Neural cell (in vitro differentiated cells): ENCODE data around the gene SND1.

Source experiments
- EP300 ChIP-seq: fragments of 450-650 bp; conservative IDR thresholded peaks from 2 replicates; pipeline ENCODE4 v1.6.1; 2014; ENCODE audit warnings: antibody characterized with exemption, mild to moderate bottlenecking, moderate library complexity; ENCODE audit not compliant: poor library complexity, severe bottlenecking
- POLR2AphosphoS5 ChIP-seq: IDR thresholded peaks from 2 replicates; pipeline ENCODE4 v1.6.1; 2012
- TF ChIP-seq, protein P1 (sequence below): fragments of 450-650 bp; IDR thresholded peaks from 2 replicates; pipeline ENCODE4 v1.5.1; 2014; ENCODE audit warnings: antibody characterized with exemption, mild to moderate bottlenecking, moderate library complexity; ENCODE audit not compliant: poor library complexity, severe bottlenecking

DNA sequence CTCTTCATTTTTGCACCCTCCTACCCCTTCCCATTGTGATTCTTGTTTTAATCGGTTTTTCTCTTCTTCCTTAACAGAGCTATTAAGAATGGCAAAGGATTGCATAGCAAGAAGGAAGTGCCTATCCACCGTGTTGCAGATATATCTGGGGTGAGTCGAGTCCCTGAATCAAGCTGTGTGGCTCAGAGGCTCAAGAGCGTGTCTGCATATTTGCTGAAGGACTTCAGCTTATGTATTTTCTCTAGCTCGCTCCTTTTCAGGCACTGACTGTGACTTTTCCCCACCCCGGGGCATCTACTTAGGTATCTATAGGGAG is 252.6 kb downstream of the SND1 start:
- TF ChIP-seq, protein P1, sequence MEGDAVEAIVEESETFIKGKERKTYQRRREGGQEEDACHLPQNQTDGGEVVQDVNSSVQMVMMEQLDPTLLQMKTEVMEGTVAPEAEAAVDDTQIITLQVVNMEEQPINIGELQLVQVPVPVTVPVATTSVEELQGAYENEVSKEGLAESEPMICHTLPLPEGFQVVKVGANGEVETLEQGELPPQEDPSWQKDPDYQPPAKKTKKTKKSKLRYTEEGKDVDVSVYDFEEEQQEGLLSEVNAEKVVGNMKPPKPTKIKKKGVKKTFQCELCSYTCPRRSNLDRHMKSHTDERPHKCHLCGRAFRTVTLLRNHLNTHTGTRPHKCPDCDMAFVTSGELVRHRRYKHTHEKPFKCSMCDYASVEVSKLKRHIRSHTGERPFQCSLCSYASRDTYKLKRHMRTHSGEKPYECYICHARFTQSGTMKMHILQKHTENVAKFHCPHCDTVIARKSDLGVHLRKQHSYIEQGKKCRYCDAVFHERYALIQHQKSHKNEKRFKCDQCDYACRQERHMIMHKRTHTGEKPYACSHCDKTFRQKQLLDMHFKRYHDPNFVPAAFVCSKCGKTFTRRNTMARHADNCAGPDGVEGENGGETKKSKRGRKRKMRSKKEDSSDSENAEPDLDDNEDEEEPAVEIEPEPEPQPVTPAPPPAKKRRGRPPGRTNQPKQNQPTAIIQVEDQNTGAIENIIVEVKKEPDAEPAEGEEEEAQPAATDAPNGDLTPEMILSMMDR: no peak
- TF ChIP-seq POLR2AphosphoS5: no peak
- no peak for TF ChIP-seq EP300
